ENCODE measurements around the gene SLC40A1. TPM values are rescaled to one million over a fixed set of nuclear protein-coding genes. Genes with fewer than 3 reads are reported as not detected.

Gene SLC40A1
- total RNA-seq, 1 experiment from 2014 or later, result not detected

GRCh38 chr2:189601043-189601442, 20.5 kb upstream of the SLC40A1 start:
- Histone ChIP-seq H3K4me2 (ENCODE audit: insufficient read depth, insufficient read length, low read length) (no peak overlapping the region), H4K8ac (replicated peaks; ENCODE audit: insufficient read length, low read depth, low read length) (no peak overlapping the region), H3K18ac (ENCODE audit: insufficient read length, low read depth, low read length) (no peak overlapping the region), H3K23me2 (ENCODE audit: insufficient read length, low read depth, low read length, poor library complexity, severe bottlenecking) (no peaks in the 10 kb centered on the region), H4K20me1 (ENCODE audit: control insufficient read depth, insufficient read depth, insufficient read length) (no peaks in the 10 kb centered on the region), H3K14ac (ENCODE audit: insufficient read depth, low read length) (no peak overlapping the region), H2BK120ac (ENCODE audit: low read depth, low read length, poor library complexity, severe bottlenecking) (no peak overlapping the region), H3K27ac (ENCODE audit: insufficient read length, low read depth, low read length) (no peak overlapping the region), H2BK15ac (ENCODE audit: low read depth, low read length) (no peak overlapping the region), H3K27me3 (ENCODE audit: insufficient read depth, low read length) (no peaks in the 10 kb centered on the region), H2BK20ac (ENCODE audit: low read depth, low read length, poor library complexity, severe bottlenecking) (no peak overlapping the region), H4K91ac (ENCODE audit: insufficient read length, low read depth, low read length) (no peak overlapping the region), H4K5ac (ENCODE audit: insufficient read length, low read depth, low read length) (no peak overlapping the region), H3K9me3 (ENCODE audit: control insufficient read depth, low read depth, low read length) (no peaks in the 10 kb centered on the region), H3K4me1 (ENCODE audit: insufficient read depth, low read length) (no peaks in the 10 kb centered on the region), H2BK12ac (ENCODE audit: insufficient read length, low read depth, low read length) (no peak overlapping the region), H3K9ac (ENCODE audit: extremely low read depth, insufficient read length, low read length) (no peak overlapping the region), H2BK5ac (ENCODE audit: insufficient read length, low read length) (no peak overlapping the region), H3K23ac (ENCODE audit: insufficient read length, low read depth, low read length) (no peak overlapping the region), H3T11ph (ENCODE audit: low read length) (no peak overlapping the region), H3K79me2 (ENCODE audit: insufficient read depth, low read length) (no peaks in the 10 kb centered on the region), H3K79me1 (ENCODE audit: insufficient read depth, low read depth, low read length, poor library complexity, severe bottlenecking) (no peaks in the 10 kb centered on the region), H2AFZ (ENCODE audit: low read length) (no peak overlapping the region), H3K56ac (ENCODE audit: insufficient read length, low read depth, low read length) (no peak overlapping the region), H2AK5ac (ENCODE audit: insufficient read length, low read length) (no peak overlapping the region), H3K4ac (ENCODE audit: low read depth, low read length) (no peak overlapping the region)
- Mint-ChIP-seq H3K4me3 (no peak overlapping the region), H3K36me3 (ENCODE audit: insufficient read depth in 1 of 3, low read depth in 3 of 3) (no peaks in the 10 kb centered on the region), H3K4me1 (no peaks in the 10 kb centered on the region), H3K9me3 (no peaks in the 10 kb centered on the region; a peak in 1 of 5 replicates), H3K27me3 (ENCODE audit: low read depth) (peaks cover 1% of the 10 kb centered on the region), H3K27ac (no peak overlapping the region)
- WGBS (ENCODE audit: extremely low coverage, insufficient read length, low lambda C conversion rate), result no CpG with 5 or more reads among the region's 3 CpGs
- no peak for DNase-seq
- no peak for TF ChIP-seq CTCF (conservative IDR thresholded peaks at IDR 0.05)
